GM15510 (cell line): ENCODE measurements around the gene DIP2B.

Source experiments
- POLR2A ChIP-seq: IDR thresholded peaks from 3 replicates; pipeline ENCODE4 v1.6.1; 2011; ENCODE audit warnings: borderline replicate concordance; ENCODE audit not compliant: insufficient read length; ENCODE audit errors: extremely low read depth

Gene DIP2B

GRCh38 chr12:50609292-50609874, 104.6 kb downstream of the DIP2B start:
- no peak for TF ChIP-seq POLR2A

GRCh38 chr12:50610171-50610570, 105.4 kb downstream of the DIP2B start:
- TF ChIP-seq POLR2A, result no peak

GRCh38 chr12:50611021-50611744, 106.4 kb downstream of the DIP2B start:
- TF ChIP-seq POLR2A, result no peak

GRCh38 chr12:50612882-50613281, 108.1 kb downstream of the DIP2B start:
- TF ChIP-seq POLR2A, result no peak

GRCh38 chr12:50613463-50613862, 108.7 kb downstream of the DIP2B start:
- no peak for TF ChIP-seq POLR2A

GRCh38 chr12:50614167-50614759, 109.5 kb downstream of the DIP2B start:
- TF ChIP-seq POLR2A, result no peak

- no peak for TF ChIP-seq POLR2A
Measured at GRCh38 chr12:50615145-50615906, 110.5 kb downstream of the DIP2B start.

- no peak for TF ChIP-seq POLR2A
Measured at GRCh38 chr12:50615907-50616296, 111.1 kb downstream of the DIP2B start.

GRCh38 chr12:50617657-50618056, 112.9 kb downstream of the DIP2B start:
- TF ChIP-seq POLR2A, result no peak

- no peak for TF ChIP-seq POLR2A
Measured at GRCh38 chr12:50618864-50619609, 114.3 kb downstream of the DIP2B start.

GRCh38 chr12:50619610-50619958, 114.8 kb downstream of the DIP2B start:
- TF ChIP-seq POLR2A, result no peak

- no peak for TF ChIP-seq POLR2A
Measured at GRCh38 chr12:50620109-50620977, 115.6 kb downstream of the DIP2B start.

GRCh38 chr12:50620978-50621360, 116.2 kb downstream of the DIP2B start:
- no peak for TF ChIP-seq POLR2A
